MM.1S (cell line): ENCODE measurements around the gene JAG1.

Source experiments
- DNase-seq: peaks from one replicate; pipeline ENCODE4 v3.0.0-alpha.2; 2015
- H2AFZ ChIP-seq: fragments of 300-600 bp; sonication (generic); 2 replicates; pipeline ENCODE4 v1.6.0; 2016; ENCODE audit warnings: antibody characterized with exemption, low read length
- H3F3A ChIP-seq: fragments of 300-600 bp; sonication (generic); 2 replicates; pipeline ENCODE4 v1.6.1; 2016; ENCODE audit warnings: mild to moderate bottlenecking, antibody characterized with exemption, low read length, moderate library complexity, mixed read lengths; ENCODE audit not compliant: insufficient read depth
- H3K27ac ChIP-seq: fragments of 300-600 bp; sonication (generic); 2 replicates; pipeline ENCODE4 v1.5.1; 2016; ENCODE audit warnings: mild to moderate bottlenecking, low read length
- H3K27me3 ChIP-seq: fragments of 300-600 bp; sonication (generic); replicated peaks from 2 replicates; pipeline ENCODE4 v1.6.0; 2016; ENCODE audit warnings: low read length; ENCODE audit not compliant: insufficient read depth
- H3K36me3 ChIP-seq: fragments of 300-600 bp; sonication (generic); replicated peaks from 2 replicates; pipeline ENCODE4 v1.6.1; 2016; ENCODE audit warnings: mild to moderate bottlenecking, low read length, mixed read lengths; ENCODE audit not compliant: insufficient read depth
- H3K4me1 ChIP-seq: fragments of 300-600 bp; sonication (generic); 2 replicates; pipeline ENCODE4 v1.6.1; 2016; ENCODE audit warnings: low read length, mixed read lengths
- H3K4me2 ChIP-seq: fragments of 300-600 bp; sonication (generic); 2 replicates; pipeline ENCODE4 v1.6.0; 2016; ENCODE audit warnings: low read depth, low read length
- H3K4me3 ChIP-seq: fragments of 300-600 bp; sonication (generic); 2 replicates; pipeline ENCODE4 v1.5.1; 2016; ENCODE audit warnings: low read length, mixed read lengths
- H3K79me2 ChIP-seq: fragments of 300-600 bp; sonication (generic); 2 replicates; pipeline ENCODE4 v1.6.1; 2016; ENCODE audit warnings: mixed run types, low read length, mixed read lengths
- H3K9ac ChIP-seq: fragments of 300-600 bp; sonication (generic); 2 replicates; pipeline ENCODE4 v1.6.1; 2016; ENCODE audit warnings: low read length, mixed read lengths
- H3K9me2 ChIP-seq: fragments of 300-600 bp; sonication (generic); replicated peaks from 2 replicates; pipeline ENCODE4 v1.6.1; 2016; ENCODE audit warnings: mild to moderate bottlenecking, low read length, mixed read lengths; ENCODE audit not compliant: insufficient read depth
- H3K9me3 ChIP-seq: fragments of 300-600 bp; sonication (generic); replicated peaks from 2 replicates; pipeline ENCODE4 v1.6.1; 2016; ENCODE audit warnings: mild to moderate bottlenecking, low read length, mixed read lengths; ENCODE audit not compliant: insufficient read depth
- H4K20me1 ChIP-seq: fragments of 300-600 bp; sonication (generic); 2 replicates; pipeline ENCODE4 v1.6.1; 2016; ENCODE audit warnings: mild to moderate bottlenecking, low read length, moderate library complexity, mixed read lengths; ENCODE audit not compliant: insufficient read depth
- EZH2 ChIP-seq: fragments of 300-600 bp; sonication (generic); optimal IDR thresholded peaks from 2 replicates; pipeline ENCODE3; 2017; ENCODE audit warnings: low read depth, mild to moderate bottlenecking, antibody characterized with exemption, low read length, mixed read lengths
- EZH2phosphoT487 ChIP-seq: fragments of 300-600 bp; sonication (generic); IDR thresholded peaks from 2 replicates; pipeline ENCODE4 v1.6.1; 2018; ENCODE audit warnings: antibody characterized with exemption, low read length
- TF ChIP-seq, protein P1 (sequence below): fragments of 300-600 bp; sonication (generic); IDR thresholded peaks from 2 replicates; pipeline ENCODE4 v1.5.1; 2016; ENCODE audit warnings: antibody characterized with exemption, low read length, mixed read lengths

The JAG1 gene

DNA sequence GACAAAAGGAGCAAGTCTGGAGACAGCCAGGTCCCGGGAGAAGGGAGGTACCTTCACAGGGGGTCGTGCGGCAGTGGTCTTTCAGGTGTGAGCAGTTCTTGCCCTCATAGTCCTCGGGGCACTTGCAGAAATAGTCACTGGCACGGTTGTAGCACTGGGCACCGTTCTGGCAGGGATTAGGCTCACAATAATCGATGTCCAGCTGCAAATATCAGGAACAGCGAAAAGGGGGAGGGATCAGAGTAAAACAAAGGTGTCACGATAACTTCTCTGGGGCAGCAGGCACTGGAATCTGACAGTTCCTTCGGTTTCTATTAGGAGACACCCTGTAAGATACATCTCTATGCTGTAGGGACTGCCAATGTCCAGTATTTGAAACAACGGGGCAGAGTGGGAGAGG is 25.9 kb downstream of the JAG1 start:
- peaks cover 7% of the 10 kb centered on the region for H3K36me3 ChIP-seq
- H3K4me3 ChIP-seq = no peak overlapping the region
- TF ChIP-seq, protein P1, sequence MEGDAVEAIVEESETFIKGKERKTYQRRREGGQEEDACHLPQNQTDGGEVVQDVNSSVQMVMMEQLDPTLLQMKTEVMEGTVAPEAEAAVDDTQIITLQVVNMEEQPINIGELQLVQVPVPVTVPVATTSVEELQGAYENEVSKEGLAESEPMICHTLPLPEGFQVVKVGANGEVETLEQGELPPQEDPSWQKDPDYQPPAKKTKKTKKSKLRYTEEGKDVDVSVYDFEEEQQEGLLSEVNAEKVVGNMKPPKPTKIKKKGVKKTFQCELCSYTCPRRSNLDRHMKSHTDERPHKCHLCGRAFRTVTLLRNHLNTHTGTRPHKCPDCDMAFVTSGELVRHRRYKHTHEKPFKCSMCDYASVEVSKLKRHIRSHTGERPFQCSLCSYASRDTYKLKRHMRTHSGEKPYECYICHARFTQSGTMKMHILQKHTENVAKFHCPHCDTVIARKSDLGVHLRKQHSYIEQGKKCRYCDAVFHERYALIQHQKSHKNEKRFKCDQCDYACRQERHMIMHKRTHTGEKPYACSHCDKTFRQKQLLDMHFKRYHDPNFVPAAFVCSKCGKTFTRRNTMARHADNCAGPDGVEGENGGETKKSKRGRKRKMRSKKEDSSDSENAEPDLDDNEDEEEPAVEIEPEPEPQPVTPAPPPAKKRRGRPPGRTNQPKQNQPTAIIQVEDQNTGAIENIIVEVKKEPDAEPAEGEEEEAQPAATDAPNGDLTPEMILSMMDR = no peak
- no peak for TF ChIP-seq EZH2
- H2AFZ ChIP-seq = no peak overlapping the region
- H3K79me2 ChIP-seq = no peaks in the 10 kb centered on the region
- H3K9me2 ChIP-seq = no peaks in the 10 kb centered on the region
- no peak overlapping the region for H3K4me2 ChIP-seq
- no peaks in the 10 kb centered on the region for H3K27me3 ChIP-seq
- no peaks in the 10 kb centered on the region for H3K9me3 ChIP-seq
- no peaks in the 10 kb centered on the region for H4K20me1 ChIP-seq
- H3K27ac ChIP-seq = no peak overlapping the region
- no peaks in the 10 kb centered on the region for H3F3A ChIP-seq
- peaks cover 6% of the 10 kb centered on the region; the same call in 1 of the 2 replicates for H3K4me1 ChIP-seq
- no peak overlapping the region for H3K9ac ChIP-seq
- DNase-seq = no peak

DNA sequence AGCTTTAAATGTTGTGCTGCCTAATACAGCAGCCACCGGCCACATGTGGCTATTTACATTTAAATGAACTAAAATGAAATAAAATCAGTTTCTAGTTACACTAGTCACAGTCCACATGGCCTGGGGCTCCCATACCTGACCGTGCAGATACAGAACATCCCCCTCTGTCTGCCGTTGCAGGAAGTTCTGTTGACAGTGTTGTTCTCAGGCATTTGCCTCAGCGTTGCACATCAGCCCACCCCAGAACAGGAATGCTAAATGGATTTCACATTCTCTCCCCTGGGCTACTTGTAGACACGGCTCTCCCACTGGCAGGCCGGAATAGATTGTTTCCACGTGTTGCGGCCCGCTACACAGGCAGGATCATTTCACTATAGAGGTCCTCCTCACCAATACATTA is 26.3 kb downstream of the JAG1 start:
- no peak overlapping the region for H3K4me2 ChIP-seq
- H3F3A ChIP-seq = no peaks in the 10 kb centered on the region
- no peak overlapping the region for H3K4me3 ChIP-seq
- no peaks in the 10 kb centered on the region for H3K27me3 ChIP-seq
- no peaks in the 10 kb centered on the region for H4K20me1 ChIP-seq
- DNase-seq = no peak
- H3K9ac ChIP-seq = no peak overlapping the region
- H3K9me3 ChIP-seq = no peaks in the 10 kb centered on the region
- TF ChIP-seq, protein P1 = no peak
- TF ChIP-seq EZH2phosphoT487 (no peak), EZH2 (no peak)
- H3K27ac ChIP-seq = no peak overlapping the region
- no peaks in the 10 kb centered on the region for H3K79me2 ChIP-seq
- no peaks in the 10 kb centered on the region for H3K9me2 ChIP-seq
- H3K36me3 ChIP-seq = peaks cover 7% of the 10 kb centered on the region
- H3K4me1 ChIP-seq = peaks cover 6% of the 10 kb centered on the region; the same call in 1 of the 2 replicates
- no peak overlapping the region for H2AFZ ChIP-seq

DNA sequence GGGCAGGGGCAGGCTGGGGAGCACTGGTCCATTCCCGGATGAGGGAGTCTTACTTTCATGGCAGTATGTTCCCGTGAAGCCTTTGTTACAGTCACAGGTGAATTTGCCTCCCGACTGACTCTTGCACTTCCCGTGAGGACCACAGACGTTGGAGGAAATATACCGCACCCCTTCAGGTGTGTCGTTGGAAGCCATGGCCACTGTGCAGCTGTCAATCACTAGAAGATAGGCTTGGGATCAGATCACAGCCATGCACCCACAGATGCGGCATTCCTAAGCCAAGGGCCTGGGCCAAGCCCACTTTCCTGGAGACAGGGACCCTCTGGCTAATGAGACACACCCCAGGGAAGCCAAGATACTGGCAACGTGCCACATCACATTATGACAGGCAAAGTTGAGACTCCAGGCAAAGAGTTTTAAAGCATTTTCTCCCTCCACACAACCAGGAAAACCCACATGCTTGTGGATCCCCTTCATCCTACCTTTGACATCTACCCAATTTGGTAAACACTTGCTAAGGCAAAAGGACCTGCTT is 26.8 kb downstream of the JAG1 start:
- H3K9me3 ChIP-seq = no peaks in the 10 kb centered on the region
- no peaks in the 10 kb centered on the region for H4K20me1 ChIP-seq
- DNase-seq = no peak
- H3K9ac ChIP-seq = no peak overlapping the region
- H3K79me2 ChIP-seq = no peaks in the 10 kb centered on the region
- TF ChIP-seq EZH2 (no peak), EZH2phosphoT487 (no peak)
- TF ChIP-seq, protein P1 = no peak
- H3K36me3 ChIP-seq = peaks cover 7% of the 10 kb centered on the region
- H3K27ac ChIP-seq = no peak overlapping the region
- H3K4me2 ChIP-seq = no peak overlapping the region
- no peak overlapping the region for H3K4me3 ChIP-seq
- no peak overlapping the region for H2AFZ ChIP-seq
- no peaks in the 10 kb centered on the region for H3F3A ChIP-seq
- H3K4me1 ChIP-seq = peaks cover 6% of the 10 kb centered on the region; the same call in 1 of the 2 replicates
- no peaks in the 10 kb centered on the region for H3K27me3 ChIP-seq
- H3K9me2 ChIP-seq = no peaks in the 10 kb centered on the region
